22Rv1 (cell line): ENCODE measurements around the gene G3BP2.

Experiments
- CTCF ChIP-seq: fragments of 450-650 bp; IDR thresholded peaks from 2 replicates; pipeline ENCODE4 v1.5.1; 2017; ENCODE audit warnings: mild to moderate bottlenecking
- ZFX ChIP-seq: fragments of 450-650 bp; IDR thresholded peaks from 2 replicates; pipeline ENCODE4 v1.6.1; 2017; ENCODE audit warnings: antibody characterized with exemption, borderline replicate concordance

GRCh38 chr4:75675004-75675531 is 1.9 kb upstream of the G3BP2 start:
- TF ChIP-seq CTCF (no peak), ZFX (no peak)
